DMS53 treated with DMSO at 0.1 percent for 48 hours (cell line): ENCODE measurements around the gene SLC44A3.

Source experiments
- DNase-seq: peaks from one replicate; lab custom pipeline; 2025; ENCODE audit not compliant: unreplicated experiment; lab: John Stamatoyannopoulos, UW

Gene SLC44A3

GRCh38 chr1:94905207-94905606 is 85.0 kb downstream of the SLC44A3 start:
- no peak for DNase-seq

DNA sequence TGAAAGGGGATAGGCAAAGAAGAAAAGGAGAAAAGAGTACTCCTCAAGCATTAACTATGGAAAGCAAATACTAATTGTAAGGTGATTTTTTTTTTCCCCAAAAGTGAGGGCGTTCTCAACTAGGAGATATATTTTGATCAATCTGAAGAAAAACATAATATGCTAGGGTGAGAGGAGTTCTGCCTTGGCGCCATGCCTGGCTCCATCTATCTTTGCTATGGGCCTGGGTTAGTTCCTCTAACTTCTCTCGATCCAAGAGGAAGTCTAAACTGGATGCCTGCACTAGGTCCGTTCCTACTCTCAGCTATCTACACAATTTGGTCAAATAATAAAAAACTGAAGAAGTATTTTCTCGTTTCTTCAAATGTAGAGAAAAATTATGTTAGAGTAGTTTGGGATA is 86.2 kb downstream of the SLC44A3 start:
- DNase-seq, result no peak

DNA sequence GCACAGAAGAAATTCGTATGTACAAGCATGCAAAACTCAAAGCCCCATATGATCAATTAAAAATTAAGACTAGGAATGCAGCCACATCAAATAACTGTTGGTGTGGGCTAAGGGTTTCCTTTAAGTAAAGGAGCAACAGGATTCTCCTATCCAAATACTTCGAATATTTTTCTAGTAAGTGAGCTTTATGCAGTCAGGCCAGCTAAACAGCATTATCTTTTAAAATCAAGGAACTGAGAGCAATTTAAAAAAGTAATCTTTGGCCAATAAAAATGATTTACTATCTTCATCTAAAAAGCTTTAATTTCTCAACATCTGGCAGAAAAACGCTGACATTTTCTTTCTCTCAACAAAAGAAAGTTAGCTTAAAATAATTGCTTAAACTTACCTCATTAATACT is 87.0 kb downstream of the SLC44A3 start:
- no peak for DNase-seq

DNA sequence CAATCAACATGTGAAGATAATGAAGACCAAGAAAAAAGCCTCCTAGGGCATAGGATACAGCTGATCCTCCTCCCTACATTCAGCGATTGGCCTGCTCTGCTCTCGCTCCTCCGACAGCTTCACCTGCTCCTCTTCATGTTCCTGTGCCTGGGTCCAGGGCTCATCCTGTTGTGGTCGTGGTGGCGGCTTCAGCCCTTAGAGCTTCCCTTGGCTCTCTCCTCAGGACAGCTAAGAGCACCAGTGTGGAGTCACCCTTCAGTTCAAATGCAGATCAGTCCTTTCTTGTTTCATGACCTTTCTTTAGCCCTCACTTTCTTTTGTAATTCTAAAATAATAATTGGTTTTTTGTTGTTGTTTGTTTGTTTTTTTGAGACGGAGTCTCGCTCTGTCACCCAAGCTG is 88.0 kb downstream of the SLC44A3 start:
- DNase-seq, result no peak

DNA sequence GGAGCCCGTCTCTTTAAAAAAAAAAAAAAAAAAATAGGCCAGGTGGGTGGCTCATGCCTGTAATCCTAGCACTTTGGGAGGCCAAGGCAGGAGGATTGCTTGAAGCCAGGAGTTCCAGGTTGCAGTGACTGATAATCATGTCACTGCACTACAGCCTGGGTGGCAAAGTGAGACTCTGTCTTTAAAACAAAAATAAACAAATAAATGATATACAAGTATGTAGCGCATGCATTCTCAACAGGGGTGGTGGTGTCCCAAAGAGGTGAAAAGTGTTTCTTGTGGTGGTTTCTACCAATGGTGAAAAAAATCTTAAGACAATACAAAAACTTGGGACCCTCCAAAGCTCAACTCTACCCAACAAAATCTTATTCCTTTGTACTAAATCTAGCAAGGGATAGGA is 88.8 kb downstream of the SLC44A3 start:
- no peak for DNase-seq

DNA sequence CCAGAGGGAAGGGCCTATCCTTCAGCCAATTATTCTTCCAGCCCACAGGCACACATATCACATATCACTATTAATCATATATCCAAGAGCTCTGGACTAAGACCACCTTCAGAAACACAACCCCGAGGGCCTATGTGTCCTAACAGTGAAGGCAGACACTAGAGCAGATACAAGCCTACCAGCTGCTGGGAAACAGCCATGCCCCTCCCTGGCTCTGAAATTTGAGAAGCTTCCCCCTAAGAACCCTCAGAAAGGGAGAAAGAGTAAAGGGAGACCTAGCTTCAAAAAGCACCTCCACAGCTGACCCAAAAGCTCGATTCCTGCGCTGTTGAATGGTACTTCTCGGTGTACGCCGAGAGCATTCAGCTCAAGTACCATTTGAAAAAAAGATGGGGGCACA is 89.3 kb downstream of the SLC44A3 start:
- no peak for DNase-seq

- no peak for DNase-seq
Observed at GRCh38 chr1:94912263-94913184, 92.4 kb downstream of the SLC44A3 start.

DNA sequence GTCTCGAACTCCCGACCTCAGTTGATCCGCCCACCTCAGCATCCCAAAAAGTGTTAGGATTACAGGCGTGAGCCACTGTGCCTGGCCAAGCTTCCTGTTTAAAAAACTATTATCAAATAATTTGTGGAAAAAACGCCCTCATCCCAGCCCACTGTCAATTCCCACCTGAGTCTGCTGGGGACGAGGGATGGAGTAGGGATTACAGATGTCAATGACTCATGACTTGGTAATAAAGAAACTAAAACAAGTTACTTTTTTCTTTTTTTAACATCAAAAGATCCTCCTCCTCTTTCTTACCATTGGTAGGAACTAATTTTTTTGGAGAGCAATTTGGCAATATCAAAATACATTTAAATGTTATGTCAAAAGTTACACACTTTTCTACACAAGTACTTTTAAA is 97.1 kb downstream of the SLC44A3 start:
- no peak for DNase-seq

- no peak for DNase-seq
Observed at GRCh38 chr1:94919241-94920030, 99.3 kb downstream of the SLC44A3 start.

GRCh38 chr1:94920061-94920460 is 99.9 kb downstream of the SLC44A3 start:
- no peak for DNase-seq

DNA sequence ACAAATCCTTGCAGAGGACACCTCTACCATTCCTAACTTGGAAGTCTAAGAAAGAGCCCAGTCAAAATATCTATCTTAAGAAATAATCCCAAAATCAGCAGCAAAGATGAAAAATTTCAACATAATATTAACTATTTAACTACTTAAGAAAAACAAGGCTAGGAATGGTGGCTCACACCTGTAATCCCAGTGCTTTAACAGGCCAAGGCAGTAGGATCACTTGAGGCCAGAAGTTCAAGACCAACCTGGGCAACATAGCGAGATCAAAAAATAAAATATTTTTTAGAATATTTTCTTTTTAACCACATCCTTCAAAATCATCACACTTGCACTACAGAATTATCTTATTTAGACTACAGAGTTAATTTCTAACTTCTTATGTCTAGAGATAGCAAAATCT is 101.8 kb downstream of the SLC44A3 start:
- DNase-seq, result no peak

- DNase-seq, result no peak
Observed at GRCh38 chr1:94922761-94923331, 102.7 kb downstream of the SLC44A3 start.

- no peak for DNase-seq
Observed at GRCh38 chr1:94925004-94925403, 104.8 kb downstream of the SLC44A3 start.

- DNase-seq, result peak; percentile 21
Observed at GRCh38 chr1:94925561-94926125, 105.5 kb downstream of the SLC44A3 start.

GRCh38 chr1:94926126-94926914 is 106.2 kb downstream of the SLC44A3 start:
- DNase-seq, result peak; percentile 83

DNA sequence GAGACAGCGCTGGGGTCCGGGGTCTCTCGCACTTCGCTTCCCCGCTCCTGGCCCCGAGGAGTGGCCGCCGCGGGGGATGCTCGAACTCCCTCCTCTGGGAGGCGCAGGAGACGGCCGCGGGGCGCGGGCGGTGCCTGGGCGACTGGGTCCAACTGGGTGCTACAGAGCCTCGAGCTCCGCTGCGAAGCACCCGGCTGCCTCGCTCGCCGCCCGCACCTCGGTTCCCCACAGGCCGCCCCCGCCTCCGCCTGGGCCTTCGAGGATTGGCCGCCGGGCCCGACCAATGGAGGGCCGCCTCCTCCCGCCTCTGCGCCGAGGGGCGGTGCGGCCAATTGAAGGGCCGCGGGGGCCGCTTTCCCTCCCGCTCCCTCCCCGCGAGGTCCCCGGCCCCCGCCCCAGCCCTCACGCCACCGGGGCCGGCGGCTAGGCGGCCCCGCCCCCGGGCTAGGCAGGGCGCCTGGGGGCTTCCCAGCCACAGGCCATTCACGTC is 106.8 kb downstream of the SLC44A3 start, which contains the start of gene CNN3:
TSS of gene CNN3 (minus strand) at position 196 of the 490 bp plus-strand sequence. CDS start 216 bp downstream, outside the sequence.
- peak; percentile 95 for DNase-seq

DNA sequence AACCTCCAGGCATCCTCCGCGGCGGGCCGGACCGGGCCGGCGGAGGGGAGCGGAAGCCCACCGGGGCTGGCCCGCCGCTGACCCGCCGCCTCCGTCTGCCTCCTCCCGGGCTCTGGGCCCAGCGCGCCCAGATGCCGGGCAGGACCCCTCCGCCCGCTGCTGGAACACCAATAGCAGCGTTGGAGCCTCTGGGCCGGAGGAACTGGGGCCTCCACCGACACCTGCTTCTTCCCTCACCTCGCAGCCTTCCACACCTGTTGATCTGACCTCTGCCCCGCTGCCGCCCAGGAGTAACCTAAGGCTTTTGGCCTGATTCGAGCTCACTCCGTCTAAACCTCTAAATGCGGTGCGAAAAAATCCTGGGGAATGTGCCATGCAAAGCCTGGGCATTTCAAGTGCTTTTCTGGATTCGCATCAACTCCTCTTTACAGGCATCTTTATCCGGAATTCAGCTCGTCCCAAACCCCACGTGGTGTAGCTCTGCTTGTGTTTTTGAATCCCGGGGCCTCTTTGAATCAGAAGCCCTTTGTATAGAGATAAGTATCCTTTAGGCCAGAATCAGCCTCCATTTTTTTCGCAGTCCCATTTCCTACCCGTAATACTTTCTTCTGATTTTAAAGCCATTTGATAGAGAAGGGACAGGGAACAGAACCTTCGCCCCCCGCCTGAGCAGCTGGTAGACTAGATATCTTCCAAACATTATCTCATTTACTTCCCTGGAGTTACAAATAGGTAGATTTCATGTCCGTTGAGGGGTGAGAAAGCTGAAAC is 107.4 kb downstream of the SLC44A3 start:
- DNase-seq, result peak; percentile 77

GRCh38 chr1:94928293-94928939 is 108.3 kb downstream of the SLC44A3 start:
- DNase-seq, result no peak
